NCI-H2081 treated with DMSO at 0.1 percent for 48 hours (cell line): ENCODE data around the gene MAST4.

Experiments
- DNase-seq: peaks from one replicate; lab custom pipeline; 2025; lab: John Stamatoyannopoulos, UW

Gene MAST4

GRCh38 chr5:66991746-66992145 is 395.6 kb downstream of the MAST4 start:
- DNase-seq, result no peak

- no peak for DNase-seq
Measured at GRCh38 chr5:66992547-66992946, 396.4 kb downstream of the MAST4 start.

DNA sequence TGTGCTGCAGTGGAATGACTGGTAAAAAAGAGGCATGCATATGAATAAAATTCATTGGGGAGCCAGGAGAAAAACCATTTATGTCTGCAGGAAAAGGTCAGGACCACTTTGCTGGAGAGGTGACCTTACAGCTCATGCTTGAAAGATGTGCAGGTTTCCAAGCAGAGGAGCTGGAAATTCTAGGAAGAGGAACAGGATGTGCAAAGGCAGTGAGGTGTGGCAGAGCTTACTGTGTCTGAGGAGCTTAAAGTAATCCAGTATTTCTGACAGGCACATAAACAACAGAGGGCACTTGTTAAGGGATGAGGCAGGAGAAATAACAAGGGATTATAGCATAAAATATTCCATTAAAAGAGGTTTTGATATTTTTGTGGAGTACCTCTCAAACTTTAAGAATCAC is 397.3 kb downstream of the MAST4 start:
- DNase-seq, result no peak

- DNase-seq, result no peak
Measured at GRCh38 chr5:66993882-66994281, 397.7 kb downstream of the MAST4 start.

DNA sequence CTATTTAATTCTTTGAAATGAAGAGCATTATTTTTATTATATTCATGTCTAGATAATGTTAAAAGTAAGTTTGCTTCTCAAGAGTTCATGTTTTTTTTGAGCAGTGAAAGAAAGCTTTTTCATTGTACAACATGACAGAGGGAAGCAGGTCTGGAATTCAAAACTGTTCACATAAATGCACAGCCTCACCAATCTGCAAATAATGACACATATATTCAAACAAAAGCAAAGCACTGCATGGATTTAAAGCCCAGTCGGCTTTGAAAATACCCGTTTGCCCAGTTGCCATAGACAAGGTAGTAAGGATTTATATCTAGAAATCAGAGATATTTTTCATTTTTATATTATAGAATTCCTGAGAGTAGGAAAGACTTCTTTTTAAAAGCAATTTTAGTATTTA is 398.6 kb downstream of the MAST4 start:
- DNase-seq, result no peak

GRCh38 chr5:67000794-67001475 is 404.7 kb downstream of the MAST4 start:
- DNase-seq, result no peak

DNA sequence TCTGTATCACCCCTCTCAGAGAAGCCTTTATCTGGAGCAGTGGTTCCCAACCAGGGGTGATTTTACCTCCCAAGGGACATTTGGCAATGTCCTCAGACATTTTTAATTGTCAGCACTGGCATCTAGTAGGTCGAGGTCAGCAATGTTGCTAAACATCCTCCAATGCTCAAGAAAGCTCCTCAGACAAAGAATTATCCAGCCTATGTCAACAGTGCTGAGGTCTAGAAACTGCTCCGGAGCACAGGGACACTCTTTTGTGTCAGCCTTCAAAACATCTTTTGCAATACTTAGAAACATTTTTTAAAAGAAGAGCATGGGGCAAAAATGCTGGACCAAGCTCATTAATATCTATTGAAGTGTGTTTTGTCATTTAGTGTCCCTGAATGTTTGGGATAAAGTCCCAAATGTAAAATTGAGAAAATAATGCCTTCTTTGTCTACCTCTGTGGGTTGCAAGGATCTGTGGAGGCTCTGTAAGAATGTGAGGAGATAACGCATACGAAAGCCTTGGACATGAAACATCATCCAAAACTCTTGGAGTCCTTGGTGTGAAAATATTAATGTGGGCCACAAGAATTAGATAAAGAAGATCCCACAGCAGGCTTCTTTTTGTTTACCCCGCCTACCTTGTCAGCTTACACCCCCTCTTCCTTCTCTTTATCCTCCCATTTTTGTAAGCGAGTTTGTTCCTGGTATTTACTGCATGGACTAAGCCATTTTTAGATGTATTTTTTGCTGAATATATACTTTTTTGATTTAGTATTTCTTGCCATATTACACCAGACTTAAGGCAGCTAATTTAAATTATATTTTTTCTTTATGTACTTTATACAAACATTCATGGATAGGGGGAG is 406.9 kb downstream of the MAST4 start:
- DNase-seq, result no peak

- DNase-seq, result no peak
Measured at GRCh38 chr5:67003685-67003934, 407.4 kb downstream of the MAST4 start.

GRCh38 chr5:67003935-67004729 is 407.9 kb downstream of the MAST4 start:
- DNase-seq, result peak; percentile 14

DNA sequence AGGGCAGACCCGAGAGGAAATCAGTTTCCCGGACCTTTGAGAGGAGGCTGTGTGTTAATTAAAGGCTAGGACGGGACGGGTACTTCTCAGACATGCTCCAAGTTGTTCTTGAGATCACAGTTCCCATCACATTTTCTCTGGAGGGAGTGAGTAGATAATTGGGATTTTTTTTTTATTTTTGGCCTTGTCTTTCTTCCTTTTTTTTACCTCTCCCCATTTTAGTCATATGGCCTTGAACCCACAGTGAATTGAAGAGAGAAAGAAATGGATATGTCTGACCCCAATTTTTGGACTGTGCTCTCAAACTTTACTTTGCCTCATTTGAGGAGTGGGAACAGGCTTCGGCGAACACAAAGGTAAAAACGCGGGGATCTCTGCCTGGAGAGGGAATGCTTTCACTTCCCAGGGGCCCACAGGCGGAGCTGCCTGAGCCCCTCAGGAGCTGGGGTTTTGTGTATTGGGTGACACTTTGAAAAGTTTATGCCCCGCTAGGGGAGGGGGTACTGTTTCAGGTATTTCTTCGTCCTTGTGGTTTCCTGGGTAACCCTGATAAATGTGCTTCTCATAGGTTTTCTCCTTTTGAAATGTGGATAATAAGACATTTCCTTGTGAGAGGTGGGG is 408.6 kb downstream of the MAST4 start:
- no peak for DNase-seq

DNA sequence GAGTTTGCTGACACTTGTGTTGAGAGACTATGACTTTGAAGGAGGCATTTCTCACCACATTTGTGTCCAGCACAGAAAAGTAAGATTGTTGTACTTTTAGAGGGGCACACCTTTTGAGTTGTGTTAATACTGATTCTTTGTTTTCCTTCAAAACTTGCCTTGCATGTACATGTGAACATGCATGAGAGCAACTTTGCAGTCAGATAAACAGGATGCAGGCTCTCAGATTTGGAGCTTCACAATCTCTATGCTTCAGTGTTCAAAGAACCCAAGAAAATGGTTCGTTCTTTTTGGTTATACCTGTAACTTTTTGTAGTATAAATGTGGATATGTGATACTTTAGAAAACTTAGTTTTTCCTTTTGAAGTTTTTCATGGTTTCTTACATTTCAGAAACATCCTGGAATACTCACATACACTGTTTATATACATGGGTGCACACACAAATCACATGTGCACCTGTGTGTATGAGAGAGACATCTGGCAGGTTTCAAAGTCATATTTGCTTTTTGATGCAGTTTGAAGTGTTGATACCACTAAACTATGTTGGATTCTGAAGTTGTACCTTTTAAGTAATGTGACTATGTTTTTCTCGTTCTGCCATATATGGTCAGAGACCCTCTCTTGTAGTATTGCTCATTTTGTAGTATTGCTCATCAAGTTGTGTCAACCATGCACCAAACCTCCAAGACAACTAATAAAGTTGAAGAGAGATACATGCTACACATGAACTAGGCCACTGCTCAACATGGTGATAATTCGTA is 409.7 kb downstream of the MAST4 start:
- no peak for DNase-seq

DNA sequence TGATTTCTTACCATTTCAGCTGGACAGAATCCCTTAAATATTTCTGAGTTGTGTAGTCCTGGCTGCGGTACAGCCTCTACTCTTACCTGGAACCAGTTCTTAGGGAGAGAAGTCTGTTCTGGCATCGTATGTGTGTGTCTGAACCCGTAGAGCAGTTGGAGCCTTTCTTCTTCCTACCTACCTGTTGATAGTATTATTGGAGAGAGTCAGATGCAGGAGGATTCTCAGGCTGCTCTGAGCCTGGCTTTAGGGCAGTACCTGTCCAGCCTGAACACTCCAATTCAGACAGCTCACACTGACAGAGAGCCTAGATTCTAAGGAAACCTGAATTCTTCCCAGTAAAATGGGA is 410.3 kb downstream of the MAST4 start:
- no peak for DNase-seq

GRCh38 chr5:67009028-67009427 is 412.8 kb downstream of the MAST4 start:
- DNase-seq, result no peak

DNA sequence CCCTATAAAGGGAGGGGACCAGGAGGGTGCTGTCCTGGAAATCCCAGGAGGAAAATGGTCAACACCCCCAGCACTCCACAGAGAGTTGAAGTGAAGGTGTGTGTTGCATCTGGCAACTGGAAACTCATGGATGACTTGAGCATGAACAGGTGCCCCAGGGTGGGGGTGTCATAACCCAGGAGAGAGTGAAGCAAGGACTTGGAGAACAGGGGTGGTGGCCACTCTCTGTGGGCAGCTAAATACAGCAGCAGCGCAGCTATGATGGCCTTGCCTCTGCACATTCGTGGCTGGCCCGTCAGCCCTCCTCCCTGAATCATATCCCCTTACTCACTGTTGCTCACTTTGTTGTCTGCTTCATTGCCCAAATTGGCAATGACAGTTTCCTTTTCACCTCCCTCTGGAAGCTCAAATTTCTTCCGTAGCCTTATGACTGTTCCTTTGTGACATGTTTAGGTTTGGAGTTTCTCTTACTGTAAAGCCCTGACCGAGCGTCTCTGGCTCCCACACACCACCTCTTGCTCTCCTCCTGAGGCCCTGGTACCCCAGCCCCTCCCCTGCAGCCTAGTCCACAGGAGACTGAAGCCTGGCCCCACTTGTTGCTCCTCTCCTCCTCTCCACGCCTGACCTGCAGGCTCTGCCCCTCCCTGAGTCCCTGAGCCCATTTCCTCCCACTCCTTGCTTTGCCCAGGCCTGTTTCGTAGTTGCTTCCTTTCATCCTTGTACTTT is 414.7 kb downstream of the MAST4 start:
- no peak for DNase-seq

DNA sequence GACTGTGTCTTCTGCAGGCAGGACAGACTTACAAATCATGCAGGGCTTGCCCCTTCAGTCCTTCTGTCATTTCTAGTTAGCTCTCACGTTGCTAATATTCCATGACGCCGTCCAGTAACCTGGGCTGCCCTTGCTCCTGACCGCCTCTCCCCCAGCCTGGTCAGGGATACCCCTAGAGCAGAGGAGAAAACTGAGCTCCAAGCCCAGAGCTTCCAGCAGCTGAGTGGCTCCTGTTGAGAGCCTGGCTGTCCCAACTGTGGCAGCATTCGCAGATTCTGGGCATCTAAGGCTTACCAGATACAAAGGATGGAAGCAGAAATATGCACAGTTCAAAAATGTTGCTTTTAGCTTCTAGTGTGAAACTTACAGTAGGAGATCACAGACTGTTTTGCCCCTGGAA is 415.2 kb downstream of the MAST4 start:
- no peak for DNase-seq

DNA sequence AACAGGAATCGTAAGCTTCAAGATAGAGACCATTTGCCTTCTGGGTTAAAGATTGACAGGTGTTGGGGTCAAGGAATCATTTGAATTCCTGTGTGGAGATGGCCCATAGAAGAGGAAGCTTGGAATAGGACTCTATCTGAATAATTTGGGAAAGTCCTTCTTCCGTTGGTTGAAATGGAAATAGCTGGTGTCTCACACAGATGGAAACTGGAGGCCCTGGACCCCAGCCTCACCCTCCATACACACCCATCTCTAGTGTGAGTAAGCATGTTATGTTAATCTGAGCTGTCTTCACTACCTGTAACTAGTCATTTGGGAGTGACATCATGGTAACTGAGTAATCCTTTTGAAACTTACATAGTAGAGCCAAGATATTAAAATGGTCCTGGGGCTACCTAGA is 416.0 kb downstream of the MAST4 start:
- no peak for DNase-seq

DNA sequence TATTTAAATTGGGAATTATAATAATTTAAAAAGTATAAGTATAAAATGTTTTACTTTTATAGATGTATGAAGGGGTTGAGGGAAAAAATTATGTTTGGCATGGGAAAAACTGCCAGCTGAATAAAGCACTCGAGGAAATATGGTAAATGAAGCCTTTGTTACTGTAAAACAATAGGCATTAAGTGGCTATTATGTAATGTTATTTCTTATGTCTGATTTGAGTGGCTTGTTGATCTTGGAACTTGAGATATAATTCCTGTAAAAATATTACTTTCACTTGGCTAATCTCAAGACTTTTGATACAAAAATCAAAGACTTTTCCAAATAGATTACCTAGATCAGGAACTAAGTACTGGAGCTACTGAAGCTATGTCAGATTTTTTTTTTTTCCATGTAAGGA is 417.5 kb downstream of the MAST4 start:
- DNase-seq, result no peak

- no peak for DNase-seq
Measured at GRCh38 chr5:67014191-67014590, 418.0 kb downstream of the MAST4 start.

GRCh38 chr5:67014957-67015400 is 418.8 kb downstream of the MAST4 start:
- no peak for DNase-seq

GRCh38 chr5:67015541-67016191 is 419.5 kb downstream of the MAST4 start:
- DNase-seq, result no peak
